A549 (cell line): Measurements from ENCODE around the gene TAF9B.
"Not testable (repeated sequence)": the region's sequence is repeated elsewhere in the genome, so short reads cannot be mapped to it uniquely, and the experiment has no call there.

ENCODE experiments used
- CHD2 ChIP-seq: fragments of 150-350 bp; IDR thresholded peaks from 2 replicates; pipeline ENCODE4 v1.6.1; 2014; ENCODE audit warnings: low read length; ENCODE audit not compliant: partially characterized antibody
- HDAC2 ChIP-seq: fragments of 200-600 bp; sonication (generic); IDR thresholded peaks from 2 replicates; pipeline ENCODE4 v1.6.1; 2016
- POLR2A ChIP-seq: IDR thresholded peaks from 2 replicates; pipeline ENCODE4 v1.6.1; 2012; ENCODE audit warnings: mild to moderate bottlenecking, low read length
- REST ChIP-seq: fragments of 200-600 bp; sonication (generic); IDR thresholded peaks from 2 replicates; pipeline ENCODE4 v1.6.1; 2016; ENCODE audit warnings: antibody characterized with exemption, mild to moderate bottlenecking, moderate library complexity

DNA sequence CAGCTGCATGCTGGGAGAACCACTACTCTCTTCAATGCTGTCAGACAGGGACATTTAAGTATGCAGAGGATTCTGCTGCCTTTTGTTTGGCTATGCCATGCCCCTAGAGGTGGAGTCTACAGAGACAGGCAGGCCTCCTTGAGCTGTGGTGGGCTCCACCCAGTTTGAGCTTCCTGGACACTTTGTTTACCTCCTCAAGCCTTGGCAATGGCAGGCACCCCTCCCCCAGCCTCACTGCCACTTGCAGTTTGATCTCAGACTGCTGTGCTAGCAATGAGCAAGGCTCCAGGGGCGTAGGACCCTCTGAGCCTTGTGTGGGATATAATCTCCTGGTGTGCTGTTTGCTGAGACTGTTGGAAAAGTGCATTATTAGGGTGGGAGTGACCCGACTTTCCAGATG is 17.9 kb upstream of the TAF9B start:
- not testable (repeated sequence) for TF ChIP-seq CHD2, POLR2A, REST, HDAC2
